SJSA1 (cell line): ENCODE results near the gene DSG2. TPM values are rescaled to one million over a fixed set of nuclear protein-coding genes. Genes with fewer than 3 reads are reported as not detected.
A peak's percentile ranks its signal among the peaks of the same experiment; 100 is the strongest.
"Not testable (repeated sequence)": the region's sequence is repeated elsewhere in the genome, so short reads cannot be mapped to it uniquely, and the experiment has no call there.

ENCODE experiments used
- DNase-seq, 2 experiments: peaks; one replicate each; pipeline ENCODE4 v3.0.0-alpha.2; 2015 to 2020; ENCODE audit warnings: low spot score in 2 of 2, low read depth in 1 of 2
- H3K27ac ChIP-seq: fragments of 250-450 bp; sonication (Bioruptor Pico); 2 replicates; pipeline ENCODE4 v1.5.1; 2020; ENCODE audit warnings: mild to moderate bottlenecking, moderate library complexity
- H3K27me3 ChIP-seq: fragments of 250-450 bp; sonication (Bioruptor Pico); replicated peaks from 2 replicates; pipeline ENCODE4 v1.5.1; 2020; ENCODE audit warnings: mild to moderate bottlenecking, moderate library complexity
- H3K36me3 ChIP-seq: fragments of 250-450 bp; sonication (Bioruptor Pico); 2 replicates; pipeline ENCODE4 v1.5.1; 2020; ENCODE audit warnings: mild to moderate bottlenecking
- H3K4me1 ChIP-seq: fragments of 250-450 bp; sonication (Bioruptor Pico); replicated peaks from 2 replicates; pipeline ENCODE4 v1.6.1; 2021; ENCODE audit warnings: mild to moderate bottlenecking
- H3K4me3 ChIP-seq: fragments of 250-450 bp; sonication (Bioruptor Pico); 2 replicates; pipeline ENCODE4 v1.5.1; 2020; ENCODE audit warnings: mild to moderate bottlenecking
- H3K9me3 ChIP-seq: fragments of 250-450 bp; sonication (Bioruptor Pico); replicated peaks from 2 replicates; pipeline ENCODE4 v1.5.1; 2020; ENCODE audit warnings: mild to moderate bottlenecking
- total RNA-seq: library from RNA; depleted of rRNA; stranded (reverse); fragments of >200 nt; shearing (Covaris generic); gene quantifications from 2 replicates; pipeline ENCODE4 v1.2.3, GENCODE V29; 2014

DSG2 gene
- total RNA-seq, 1 experiment from 2014 or later, result 65.5 TPM

GRCh38 chr18:31490833-31491232 lies 7.1 kb upstream of the DSG2 start:
- no peak overlapping the region for H3K27ac ChIP-seq
- H3K4me1 ChIP-seq, result peaks cover 26% of the 10 kb centered on the region
- H3K4me3 ChIP-seq, result no peak overlapping the region
- no peaks in the 10 kb centered on the region for H3K36me3 ChIP-seq
- DNase-seq, result no peak
- 0 out of 2 replicates have a peak, but pooled peaks cover 3% of the 10 kb centered on the region for H3K27me3 ChIP-seq
- no peaks in the 10 kb centered on the region for H3K9me3 ChIP-seq

- Histone ChIP-seq H3K27me3 (0 out of 2 replicates have a peak, but pooled peaks cover 3% of the 10 kb centered on the region), H3K36me3 (no peaks in the 10 kb centered on the region), H3K4me1 (peaks cover 26% of the 10 kb centered on the region), H3K27ac (no peak overlapping the region), H3K9me3 (no peaks in the 10 kb centered on the region), H3K4me3 (no peak overlapping the region)
- DNase-seq, result no peak
Measured at GRCh38 chr18:31491586-31491985, 6.4 kb upstream of the DSG2 start.

GRCh38 chr18:31492671-31493070 lies 5.3 kb upstream of the DSG2 start:
- H3K36me3 ChIP-seq, result no peaks in the 10 kb centered on the region
- H3K27me3 ChIP-seq, result no peaks in the 10 kb centered on the region
- H3K27ac ChIP-seq, result no peak overlapping the region
- peaks cover 23% of the 10 kb centered on the region for H3K4me1 ChIP-seq
- H3K4me3 ChIP-seq, result no peak overlapping the region
- no peaks in the 10 kb centered on the region for H3K9me3 ChIP-seq
- DNase-seq, result no peak

- Histone ChIP-seq H3K9me3 (no peaks in the 10 kb centered on the region; the same call in 1 of the 2 replicates), H3K27me3 (no peaks in the 10 kb centered on the region), H3K36me3 (no peaks in the 10 kb centered on the region; the same call in 1 of the 2 replicates), H3K27ac (no peak overlapping the region), H3K4me3 (no peak overlapping the region), H3K4me1 (peaks cover 20% of the 10 kb centered on the region)
- no peak for DNase-seq
Measured at GRCh38 chr18:31493171-31493570, 4.8 kb upstream of the DSG2 start.

DNA sequence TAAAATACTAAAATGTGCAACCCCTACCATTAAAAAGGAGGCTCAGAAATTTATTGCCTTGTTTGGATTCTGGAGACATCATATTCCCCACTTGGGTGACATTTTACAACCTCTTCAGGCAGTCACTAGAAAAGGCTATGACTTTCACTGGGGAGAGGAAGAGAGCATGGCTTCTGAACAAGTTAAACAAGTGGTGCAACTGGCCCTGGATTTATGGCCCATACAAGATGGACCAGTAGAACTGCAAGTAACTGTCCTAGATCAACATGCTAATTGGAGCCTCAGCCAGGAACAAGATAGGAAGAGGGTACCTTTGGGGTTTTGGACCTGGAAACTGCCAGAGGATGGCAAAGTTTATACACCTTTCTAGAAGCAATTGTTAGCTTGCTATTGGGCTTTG lies 4.0 kb upstream of the DSG2 start:
- H3K36me3 ChIP-seq, result no peaks in the 10 kb centered on the region; the same call in 1 of the 2 replicates
- peaks cover 15% of the 10 kb centered on the region for H3K4me1 ChIP-seq
- H3K9me3 ChIP-seq, result no peaks in the 10 kb centered on the region; the same call in 1 of the 2 replicates
- no peak overlapping the region for H3K4me3 ChIP-seq
- no peaks in the 10 kb centered on the region for H3K27me3 ChIP-seq
- H3K27ac ChIP-seq, result no peak overlapping the region
- no peak for DNase-seq

GRCh38 chr18:31494705-31495244 lies 3.2 kb upstream of the DSG2 start:
- H3K27ac ChIP-seq, DNase-seq, H3K9me3 ChIP-seq, H3K27me3 ChIP-seq, H3K4me3 ChIP-seq, H3K36me3 ChIP-seq: not testable (repeated sequence)
- H3K4me1 ChIP-seq, result peaks cover 14% of the 10 kb centered on the region

GRCh38 chr18:31497404-31497835 lies 557 bp upstream of the DSG2 start:
- DNase-seq, result no peak
- Histone ChIP-seq H3K9me3 (no peaks in the 10 kb centered on the region; the same call in 1 of the 2 replicates), H3K4me3 (peak overlapping the region; percentile 95), H3K36me3 (peaks cover 4% of the 10 kb centered on the region), H3K4me1 (peaks cover 5% of the 10 kb centered on the region), H3K27ac (no peak overlapping the region), H3K27me3 (no peaks in the 10 kb centered on the region)

GRCh38 chr18:31498574-31499524 lies 872 bp downstream of the DSG2 start:
- peak; percentile 24 to 55 for DNase-seq
- peaks cover 4% of the 10 kb centered on the region for H3K36me3 ChIP-seq
- H3K4me3 ChIP-seq, result peak overlapping the region; percentile 95
- H3K9me3 ChIP-seq, result no peaks in the 10 kb centered on the region; the same call in 1 of the 2 replicates
- H3K4me1 ChIP-seq, result peaks cover 5% of the 10 kb centered on the region
- H3K27me3 ChIP-seq, result no peaks in the 10 kb centered on the region
- H3K27ac ChIP-seq, result peak overlapping the region; percentile 61

GRCh38 chr18:31500051-31500688 lies 2.2 kb downstream of the DSG2 start:
- Histone ChIP-seq H3K4me1 (peaks cover 5% of the 10 kb centered on the region), H3K9me3 (no peaks in the 10 kb centered on the region; the same call in 1 of the 2 replicates), H3K27me3 (no peaks in the 10 kb centered on the region), H3K36me3 (peaks cover 4% of the 10 kb centered on the region), H3K27ac (no peak overlapping the region), H3K4me3 (no peak overlapping the region)
- DNase-seq, result no peak

GRCh38 chr18:31503011-31503410 lies 5.0 kb downstream of the DSG2 start:
- DNase-seq, result no peak
- Histone ChIP-seq H3K36me3 (peaks cover 4% of the 10 kb centered on the region), H3K9me3 (no peaks in the 10 kb centered on the region; the same call in 1 of the 2 replicates), H3K27ac (no peak overlapping the region), H3K4me1 (no peaks in the 10 kb centered on the region; the same call in none of the 2 replicates), H3K27me3 (no peaks in the 10 kb centered on the region), H3K4me3 (no peak overlapping the region)

DNA sequence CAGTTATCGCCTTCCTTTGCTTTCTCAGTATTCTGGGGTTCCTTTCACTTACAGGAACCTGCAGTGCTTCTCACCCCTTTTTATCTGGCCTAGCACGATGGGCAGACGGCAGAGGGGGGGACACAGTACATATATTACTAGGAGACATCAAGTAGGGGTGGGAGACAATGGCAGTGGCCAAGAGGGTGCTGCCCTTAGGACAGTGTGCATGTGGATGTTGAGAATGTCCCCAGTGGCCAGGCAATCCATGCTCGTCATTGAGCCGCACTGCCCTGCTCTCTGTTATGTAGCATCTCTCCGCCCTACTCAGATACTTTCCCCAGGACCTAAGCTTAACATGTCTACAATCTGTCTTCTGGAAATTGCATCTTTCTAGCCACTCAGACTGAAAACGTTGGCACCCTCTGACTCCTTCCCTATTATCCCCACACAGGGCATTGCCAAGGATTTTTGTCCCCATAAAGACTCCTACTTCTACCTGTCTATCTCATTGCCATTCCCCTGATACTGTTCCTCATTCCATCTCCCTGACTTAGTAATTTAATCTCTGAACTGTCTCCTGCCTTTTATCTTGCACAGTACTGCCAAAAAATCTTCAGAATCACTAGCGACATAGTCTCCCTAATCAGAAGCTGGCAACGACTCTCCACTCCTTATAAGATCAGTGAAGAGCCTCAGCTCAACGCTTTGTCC lies 6.6 kb downstream of the DSG2 start:
- Histone ChIP-seq H3K27me3 (no peaks in the 10 kb centered on the region), H3K4me1 (peaks cover 8% of the 10 kb centered on the region)

GRCh38 chr18:31505156-31505555 lies 7.2 kb downstream of the DSG2 start:
- DNase-seq, result no peak
- Histone ChIP-seq H3K36me3 (peaks cover 3% of the 10 kb centered on the region), H3K27ac (no peak overlapping the region), H3K4me1 (peaks cover 14% of the 10 kb centered on the region), H3K4me3 (no peak overlapping the region), H3K9me3 (no peaks in the 10 kb centered on the region), H3K27me3 (no peaks in the 10 kb centered on the region)

More for the DNA sequence above, 6.6 kb downstream of the DSG2 start:
- Histone ChIP-seq H3K27ac (no peak overlapping the region), H3K4me3 (no peak overlapping the region), H3K36me3 (peaks cover 4% of the 10 kb centered on the region), H3K9me3 (no peaks in the 10 kb centered on the region)
- DNase-seq, result no peak

- Histone ChIP-seq H3K4me1 (peaks cover 19% of the 10 kb centered on the region), H3K27me3 (no peaks in the 10 kb centered on the region), H3K4me3 (no peak overlapping the region), H3K9me3 (no peaks in the 10 kb centered on the region), H3K27ac (no peak overlapping the region), H3K36me3 (no peaks in the 10 kb centered on the region)
- DNase-seq, result no peak
Measured at GRCh38 chr18:31506024-31506742, 8.2 kb downstream of the DSG2 start.
